HG02678 (cell line): ENCODE results near the gene NFS1.
"Not testable (repeated sequence)": the region's sequence is repeated elsewhere in the genome, so short reads cannot be mapped to it uniquely, and the experiment has no call there.

Experiments used
- ATAC-seq: cut with Tn5 transposase; IDR thresholded peaks from one replicate; pipeline ENCODE4 v1.9.1; 2021; ENCODE audit warnings: mild to moderate bottlenecking, moderate library complexity; ENCODE audit not compliant: unreplicated experiment

NFS1 gene

GRCh38 chr20:35699127-35699956 is at the start of gene NFS1, which contains the start of gene ROMO1:
Gene NFS1 (minus strand): TSS chr20:35699352. CDS start chr20:35699288, 64 bp downstream.
Gene ROMO1 (plus strand): TSS chr20:35699405. CDS start chr20:35699633, 228 bp downstream.
- peak; percentile 78 for ATAC-seq

GRCh38 chr20:35744492-35744841 is 45.3 kb upstream of the NFS1 start:
- ATAC-seq: not testable (repeated sequence)

DNA sequence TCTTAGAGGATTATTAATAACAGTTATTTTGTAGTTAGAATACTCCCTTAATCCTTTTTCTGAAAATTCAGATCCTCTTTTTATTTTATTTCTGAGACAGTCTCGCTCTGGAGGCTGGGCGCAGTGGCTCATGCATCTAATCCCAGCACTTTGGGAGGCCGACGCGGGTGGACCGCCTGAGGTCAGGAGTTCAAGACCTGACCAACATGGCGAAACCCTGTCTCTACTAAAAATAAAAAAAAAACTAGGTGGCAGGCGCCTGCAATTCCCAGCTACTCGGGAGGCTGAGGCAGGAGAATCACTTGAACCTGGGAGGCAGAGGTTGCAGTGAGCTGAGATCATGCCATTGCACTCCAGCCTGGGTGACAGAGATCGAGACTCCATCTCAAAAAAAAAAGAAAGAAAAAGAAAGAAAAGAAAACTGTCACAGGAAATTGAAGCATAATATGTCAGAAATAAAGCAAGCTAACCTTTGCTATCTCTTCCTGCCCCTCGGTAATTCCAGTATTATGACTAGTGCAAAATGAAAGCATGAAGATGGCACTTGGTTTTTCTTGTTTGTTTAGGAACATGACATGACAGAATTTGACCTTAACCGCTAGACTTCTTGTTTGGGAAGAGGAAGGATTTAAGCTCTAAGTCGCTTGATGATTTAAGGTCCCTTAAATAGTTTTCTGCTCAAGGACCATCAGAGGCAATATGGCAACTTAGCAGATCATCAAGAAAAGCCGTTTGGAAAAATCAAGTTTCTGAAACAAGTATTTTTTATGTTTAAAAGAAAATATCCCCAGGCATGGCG is 44.7 kb upstream of the NFS1 start:
- ATAC-seq: no peak

GRCh38 chr20:35742741-35743523 is 43.8 kb upstream of the NFS1 start:
- peak; percentile 25 for ATAC-seq

DNA sequence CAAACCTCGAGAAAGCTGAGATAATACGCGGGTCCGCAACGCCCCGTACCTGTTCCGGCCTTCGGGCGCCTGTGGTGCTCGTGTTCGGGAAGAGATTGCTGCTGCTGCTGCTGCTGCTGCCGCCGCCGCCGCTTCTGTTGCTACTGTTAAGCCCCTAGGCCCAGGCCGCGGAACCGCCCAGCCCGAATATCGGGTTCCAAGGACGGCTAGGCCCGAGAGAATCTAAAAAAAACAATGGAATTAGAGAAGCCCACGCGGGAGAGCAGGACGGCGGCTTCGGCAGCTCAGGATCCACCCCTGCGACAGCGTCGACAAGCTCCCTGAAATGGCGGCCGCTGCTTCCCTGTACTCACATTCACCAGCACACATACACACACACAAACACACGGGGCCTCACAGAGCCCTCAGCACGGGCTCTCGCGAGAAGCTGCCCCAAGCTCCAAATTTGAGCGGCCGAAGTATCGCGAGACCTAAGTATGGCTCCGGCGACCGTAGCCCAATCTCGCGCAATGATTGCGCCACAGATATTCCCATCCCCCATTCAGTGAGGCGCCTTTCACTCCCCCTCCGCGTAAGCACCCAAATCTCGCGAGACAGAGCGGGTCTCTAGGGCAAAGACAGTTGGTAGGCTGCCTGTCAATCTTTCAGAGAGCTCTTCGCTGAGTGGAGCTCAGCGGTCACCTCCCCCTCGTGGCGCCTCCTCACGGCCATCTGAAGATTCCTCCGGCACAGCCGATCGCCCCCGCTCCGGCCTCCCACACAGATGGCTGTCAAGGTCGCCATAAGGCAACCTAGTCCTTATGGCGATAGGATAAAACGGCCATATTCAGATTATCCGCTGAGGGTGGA is 43.0 kb upstream of the NFS1 start, which contains the start of gene RBM39:
Gene RBM39 (minus strand): TSS at position 369 of the 849 bp plus-strand sequence. CDS start 1,386 bp downstream, outside the sequence.
- peak; percentile 87 for ATAC-seq

GRCh38 chr20:35739294-35740163 is 40.4 kb upstream of the NFS1 start:
- ATAC-seq: no peak

DNA sequence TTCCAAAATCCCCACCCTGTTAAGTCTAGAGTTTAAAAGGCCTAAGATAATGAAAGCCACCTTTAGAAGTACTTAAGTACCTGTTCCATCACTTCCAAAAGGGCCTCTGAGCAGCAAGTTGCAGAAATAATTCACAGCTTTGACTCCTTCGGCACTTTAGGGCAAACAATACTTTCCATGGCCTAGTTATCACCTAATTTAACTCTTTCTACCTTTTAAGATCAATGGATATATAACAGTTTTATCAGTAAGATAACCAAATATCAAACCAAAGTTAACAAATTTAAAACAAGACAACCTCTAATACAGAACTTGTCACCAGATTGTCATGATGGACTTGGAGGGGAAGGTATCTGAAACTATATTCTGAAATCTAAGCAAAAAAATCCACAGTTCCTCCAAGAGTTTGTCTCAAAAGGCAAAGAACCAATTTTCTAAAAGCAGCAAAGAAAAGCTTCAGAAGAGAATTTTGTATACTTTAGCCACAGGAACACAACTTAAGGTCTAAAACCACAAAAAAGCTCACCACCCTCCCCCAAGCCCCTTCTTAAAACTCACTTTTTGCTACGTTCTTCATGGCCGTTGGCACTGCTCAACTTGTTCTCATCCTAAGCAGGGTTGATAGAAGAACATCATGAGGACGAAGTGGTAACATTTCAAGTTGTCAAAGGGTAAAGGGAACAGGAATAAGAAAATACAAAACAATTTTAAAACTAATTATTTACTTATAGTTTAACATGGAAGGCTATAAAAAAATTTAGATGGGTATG is 39.4 kb upstream of the NFS1 start:
- ATAC-seq: no peak

- no peak for ATAC-seq
These were observed 38.7 kb upstream of the NFS1 start for GRCh38 chr20:35737865-35738333.

GRCh38 chr20:35735826-35736470 is 36.8 kb upstream of the NFS1 start:
- no peak for ATAC-seq

GRCh38 chr20:35734777-35735649 is 35.9 kb upstream of the NFS1 start:
- ATAC-seq: no peak

- ATAC-seq: no peak
These were observed 35.2 kb upstream of the NFS1 start for GRCh38 chr20:35734374-35734773.

DNA sequence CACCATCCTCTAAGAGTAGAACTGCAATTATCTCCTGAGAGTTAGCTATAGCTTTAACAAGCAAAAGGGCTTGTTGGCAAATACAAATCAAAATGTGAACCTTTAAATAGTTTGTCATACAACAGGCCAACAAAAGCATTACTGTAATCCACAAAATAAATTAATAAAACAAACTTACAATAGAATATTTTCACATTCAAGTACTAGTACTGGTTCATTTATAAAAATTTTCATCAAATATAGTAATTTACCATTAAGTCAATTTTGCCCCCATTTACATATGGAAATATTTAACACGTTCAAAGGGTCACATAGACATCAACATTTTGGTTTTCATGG is 33.5 kb upstream of the NFS1 start:
- no peak for ATAC-seq

GRCh38 chr20:35731862-35732643 is 32.9 kb upstream of the NFS1 start:
- ATAC-seq: no peak

- no peak for ATAC-seq
These were observed 32.3 kb upstream of the NFS1 start for GRCh38 chr20:35731469-35731788.

DNA sequence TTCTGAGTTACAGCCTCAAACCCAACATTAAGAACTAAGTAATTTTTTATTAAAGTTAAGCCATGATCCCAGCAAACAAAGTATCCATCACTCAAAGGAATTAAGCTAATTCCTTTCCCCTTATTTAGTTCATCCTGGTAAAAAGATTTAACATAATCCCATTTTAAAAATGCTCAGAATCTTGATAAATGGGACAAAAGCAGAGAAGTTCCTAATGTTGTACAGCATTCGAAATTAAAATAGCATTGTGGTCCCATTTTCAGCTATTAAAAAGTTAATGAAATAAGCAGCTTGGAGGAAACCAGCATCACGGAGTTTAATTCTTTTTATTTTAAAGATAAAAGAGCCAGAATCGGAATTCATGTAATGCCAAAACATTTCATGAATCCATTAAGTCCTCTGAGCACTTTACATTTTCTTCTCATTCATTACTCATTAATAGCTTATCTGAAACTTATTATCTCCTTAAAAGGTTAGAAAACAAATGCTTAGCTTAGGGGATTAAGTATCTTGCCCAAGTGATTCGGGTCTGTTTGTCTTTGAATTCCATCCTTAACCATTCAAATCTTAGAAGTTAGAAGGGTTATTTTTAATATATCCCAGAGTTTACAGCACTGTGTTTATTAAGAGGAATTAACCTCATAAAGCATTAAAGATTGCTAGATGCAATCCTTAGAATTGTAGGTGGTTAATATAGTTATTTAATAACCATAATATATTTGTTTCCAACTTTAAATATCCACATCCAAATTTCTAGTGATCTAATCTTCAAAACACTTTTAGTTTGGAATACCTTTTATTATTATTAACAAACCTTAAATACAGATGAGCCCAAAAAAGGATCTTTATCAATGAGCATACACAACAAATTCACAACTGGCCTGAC is 31.7 kb upstream of the NFS1 start:
- ATAC-seq: no peak
